ENCODE results near the gene NEURL4.

GRCh38 chr17:7367918-7368598 is 38.9 kb upstream of the NEURL4 start:
- TF ChIP-seq, protein P1, sequence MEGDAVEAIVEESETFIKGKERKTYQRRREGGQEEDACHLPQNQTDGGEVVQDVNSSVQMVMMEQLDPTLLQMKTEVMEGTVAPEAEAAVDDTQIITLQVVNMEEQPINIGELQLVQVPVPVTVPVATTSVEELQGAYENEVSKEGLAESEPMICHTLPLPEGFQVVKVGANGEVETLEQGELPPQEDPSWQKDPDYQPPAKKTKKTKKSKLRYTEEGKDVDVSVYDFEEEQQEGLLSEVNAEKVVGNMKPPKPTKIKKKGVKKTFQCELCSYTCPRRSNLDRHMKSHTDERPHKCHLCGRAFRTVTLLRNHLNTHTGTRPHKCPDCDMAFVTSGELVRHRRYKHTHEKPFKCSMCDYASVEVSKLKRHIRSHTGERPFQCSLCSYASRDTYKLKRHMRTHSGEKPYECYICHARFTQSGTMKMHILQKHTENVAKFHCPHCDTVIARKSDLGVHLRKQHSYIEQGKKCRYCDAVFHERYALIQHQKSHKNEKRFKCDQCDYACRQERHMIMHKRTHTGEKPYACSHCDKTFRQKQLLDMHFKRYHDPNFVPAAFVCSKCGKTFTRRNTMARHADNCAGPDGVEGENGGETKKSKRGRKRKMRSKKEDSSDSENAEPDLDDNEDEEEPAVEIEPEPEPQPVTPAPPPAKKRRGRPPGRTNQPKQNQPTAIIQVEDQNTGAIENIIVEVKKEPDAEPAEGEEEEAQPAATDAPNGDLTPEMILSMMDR (IDR thresholded peaks at IDR 0.05; ENCODE audit: low read depth, low read length, missing input control), result no peak
- TF ChIP-seq SP1 (IDR thresholded peaks at IDR 0.05) (no peak), TAF1 (conservative IDR thresholded peaks at IDR 0.05) (no peak), HNF4A (conservative IDR thresholded peaks at IDR 0.05) (no peak), ATF3 (IDR thresholded peaks at IDR 0.05) (no peak), YY1 (IDR thresholded peaks at IDR 0.05) (no peak), NR2F2 (IDR thresholded peaks at IDR 0.05) (no peak), JUND (IDR thresholded peaks at IDR 0.05) (no peak), EGR1 (IDR thresholded peaks at IDR 0.05; ENCODE audit: low read depth in 2 of 2) (no peak)
- TF ChIP-seq, protein P2, sequence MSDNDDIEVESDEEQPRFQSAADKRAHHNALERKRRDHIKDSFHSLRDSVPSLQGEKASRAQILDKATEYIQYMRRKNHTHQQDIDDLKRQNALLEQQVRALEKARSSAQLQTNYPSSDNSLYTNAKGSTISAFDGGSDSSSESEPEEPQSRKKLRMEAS (IDR thresholded peaks at IDR 0.05), result no peak
- TF ChIP-seq, protein P3, sequence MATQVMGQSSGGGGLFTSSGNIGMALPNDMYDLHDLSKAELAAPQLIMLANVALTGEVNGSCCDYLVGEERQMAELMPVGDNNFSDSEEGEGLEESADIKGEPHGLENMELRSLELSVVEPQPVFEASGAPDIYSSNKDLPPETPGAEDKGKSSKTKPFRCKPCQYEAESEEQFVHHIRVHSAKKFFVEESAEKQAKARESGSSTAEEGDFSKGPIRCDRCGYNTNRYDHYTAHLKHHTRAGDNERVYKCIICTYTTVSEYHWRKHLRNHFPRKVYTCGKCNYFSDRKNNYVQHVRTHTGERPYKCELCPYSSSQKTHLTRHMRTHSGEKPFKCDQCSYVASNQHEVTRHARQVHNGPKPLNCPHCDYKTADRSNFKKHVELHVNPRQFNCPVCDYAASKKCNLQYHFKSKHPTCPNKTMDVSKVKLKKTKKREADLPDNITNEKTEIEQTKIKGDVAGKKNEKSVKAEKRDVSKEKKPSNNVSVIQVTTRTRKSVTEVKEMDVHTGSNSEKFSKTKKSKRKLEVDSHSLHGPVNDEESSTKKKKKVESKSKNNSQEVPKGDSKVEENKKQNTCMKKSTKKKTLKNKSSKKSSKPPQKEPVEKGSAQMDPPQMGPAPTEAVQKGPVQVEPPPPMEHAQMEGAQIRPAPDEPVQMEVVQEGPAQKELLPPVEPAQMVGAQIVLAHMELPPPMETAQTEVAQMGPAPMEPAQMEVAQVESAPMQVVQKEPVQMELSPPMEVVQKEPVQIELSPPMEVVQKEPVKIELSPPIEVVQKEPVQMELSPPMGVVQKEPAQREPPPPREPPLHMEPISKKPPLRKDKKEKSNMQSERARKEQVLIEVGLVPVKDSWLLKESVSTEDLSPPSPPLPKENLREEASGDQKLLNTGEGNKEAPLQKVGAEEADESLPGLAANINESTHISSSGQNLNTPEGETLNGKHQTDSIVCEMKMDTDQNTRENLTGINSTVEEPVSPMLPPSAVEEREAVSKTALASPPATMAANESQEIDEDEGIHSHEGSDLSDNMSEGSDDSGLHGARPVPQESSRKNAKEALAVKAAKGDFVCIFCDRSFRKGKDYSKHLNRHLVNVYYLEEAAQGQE (IDR thresholded peaks at IDR 0.05), result no peak

Measured in liver (tissue), 3 donors.